SK-N-SH (cell line): ENCODE measurements around the gene ARMH3.

Experiments
- EP300 ChIP-seq, 2 experiments: IDR thresholded peaks; 2 replicates each; pipeline versions ENCODE4 v1.4.0 to v1.6.1; 2012; ENCODE audit warnings: borderline replicate concordance in 1 of 2, low read depth in 1 of 2, low read length in 1 of 2
- IRF3 ChIP-seq: fragments of 150-350 bp; IDR thresholded peaks from 2 replicates; pipeline ENCODE4 v1.6.1; 2016; ENCODE audit warnings: mild to moderate bottlenecking, low read depth, low read length

GRCh38 chr10:101857802-101858476, 198.0 kb downstream of the ARMH3 start:
- TF ChIP-seq IRF3 (no peak), EP300 (IDR thresholded peaks at IDR 0.05; ENCODE audit: borderline replicate concordance in 1 of 2, low read depth in 1 of 2, low read length in 1 of 2) (no peak)
